Measurements from ENCODE around the gene CLASRP. TPM values are rescaled to one million over a fixed set of nuclear protein-coding genes. Genes with fewer than 3 reads are reported as not detected.

The CLASRP gene
- total RNA-seq, 1 experiment from 2014 or later: 88.0 TPM

GRCh38 chr19:45098521-45099466 is 59.9 kb downstream of the CLASRP start:
- CTCF ChIA-PET: interaction anchor here (0.6 to 3.4 kb wide), 5 partner anchors 14 to 105 kb away, joined by 3 to 10 read pairs (median 6); no protein-coding TSS in a partner anchor
- no peak for DNase-seq (ENCODE audit: low spot score)

GRCh38 chr19:45099467-45100191 is 60.8 kb downstream of the CLASRP start:
- ChIA-PET CTCF (interaction anchor here (3.4 kb wide), 1 partner anchor 40 kb away, joined by 10 read pairs; no protein-coding TSS in a partner anchor), POLR2A (no interaction called here)
- TF ChIP-seq KAT7 (CRISPR knock-in tag; IDR thresholded peaks at IDR 0.05; ENCODE audit: borderline replicate concordance) (no peak), NR2C2 (CRISPR knock-in tag; IDR thresholded peaks at IDR 0.05) (no peak), SMAD3 (CRISPR knock-in tag; IDR thresholded peaks at IDR 0.05; ENCODE audit: borderline replicate concordance) (no peak), ARID4B (CRISPR knock-in tag; IDR thresholded peaks at IDR 0.05; ENCODE audit: borderline replicate concordance) (no peak), NR1H2 (CRISPR knock-in tag; IDR thresholded peaks at IDR 0.05) (no peak), ZNF416 (CRISPR knock-in tag; IDR thresholded peaks at IDR 0.05) (no peak), AFF4 (CRISPR knock-in tag; IDR thresholded peaks at IDR 0.05; ENCODE audit: borderline replicate concordance) (no peak), GTF2I (CRISPR knock-in tag; conservative IDR thresholded peaks at IDR 0.05) (no peak), MYBL2 (CRISPR knock-in tag; IDR thresholded peaks at IDR 0.05) (no peak), NFE2L1 (CRISPR knock-in tag; IDR thresholded peaks at IDR 0.05) (no peak), USF1 (CRISPR knock-in tag; IDR thresholded peaks at IDR 0.05) (no peak), USF2 (CRISPR knock-in tag; IDR thresholded peaks at IDR 0.05) (no peak), ZBTB21 (CRISPR knock-in tag; IDR thresholded peaks at IDR 0.05; ENCODE audit: borderline replicate concordance) (no peak)
- DNase-seq (ENCODE audit: low spot score) (no peak), ATAC-seq (peak; percentile 6; the same call in 1 of the 2 replicates)
- H3K4me3 Mint-ChIP-seq: no peak overlapping the region
- no peaks in the 10 kb centered on the region for H3K9me3 Mint-ChIP-seq
- H3K27ac Mint-ChIP-seq: 0 out of 2 replicates have a peak overlapping the region, but pooled peaks have one; percentile 15
- H3K27me3 Mint-ChIP-seq (ENCODE audit: low read depth): no peaks in the 10 kb centered on the region
- no peaks in the 10 kb centered on the region for H3K36me3 Mint-ChIP-seq
- H3K4me1 Mint-ChIP-seq: peaks cover 69% of the 10 kb centered on the region

More at GRCh38 chr19:45098521-45099466, 59.9 kb downstream of the CLASRP start:
- no peak for ATAC-seq
- TF ChIP-seq TP53 (CRISPR knock-in tag; IDR thresholded peaks at IDR 0.05): no peak
- TF ChIP-seq ESRRA (CRISPR knock-in tag; IDR thresholded peaks at IDR 0.05; ENCODE audit: borderline replicate concordance): no peak
- Mint-ChIP-seq H3K4me3 (no peak overlapping the region), H3K27me3 (ENCODE audit: low read depth) (no peaks in the 10 kb centered on the region), H3K27ac (peak overlapping the region; percentile 45), H3K9me3 (no peaks in the 10 kb centered on the region), H3K4me1 (peaks cover 69% of the 10 kb centered on the region), H3K36me3 (no peaks in the 10 kb centered on the region; the same call in 1 of the 2 replicates)
- POLR2A ChIA-PET: no interaction called here
